ENCODE results near the gene MEIG1.

GRCh38 chr10:14911801-14912200, 47.4 kb upstream of the MEIG1 start:
- TF ChIP-seq POLR2A (IDR thresholded peaks at IDR 0.05; ENCODE audit: low read depth, low read length) (no peak), TAF1 (IDR thresholded peaks at IDR 0.05; ENCODE audit: low read depth, low read length) (no peak), PAX5 (IDR thresholded peaks at IDR 0.05; ENCODE audit: insufficient read depth, low read length, severe bottlenecking) (no peak), POLR2AphosphoS5 (IDR thresholded peaks at IDR 0.05; ENCODE audit: low read depth, low read length) (peak; percentile 50; the same call in 1 of the 2 replicates), POU2F2 (IDR thresholded peaks at IDR 0.05; ENCODE audit: low read depth, low read length) (no peak), SPI1 (IDR thresholded peaks at IDR 0.05; ENCODE audit: low read depth, low read length) (no peak)
